H1 (cell line): ENCODE results near the gene TBC1D16. TPM values are rescaled to one million over a fixed set of nuclear protein-coding genes. Genes with fewer than 3 reads are reported as not detected.

ENCODE experiments used
- CTCF ChIA-PET: fragments of 300-600 bp; sonication (Branson Sonifier 250); formaldehyde crosslinking; loops from one replicate; lab custom pipeline; 2021; ENCODE audit not compliant: partially characterized antibody; lab: Charles Lee
- POLR2A ChIA-PET: fragments of 300-600 bp; sonication (Branson Sonifier 250); formaldehyde crosslinking; loops from one replicate; lab custom pipeline; 2021; ENCODE audit warnings: inconsistent platforms; ENCODE audit not compliant: partially characterized antibody; lab: Charles Lee
- DNase-seq, 2 experiments: peaks; one replicate each; pipeline versions ENCODE4 v3.0.0 to v3.0.0-alpha.2; 2010 to 2022; ENCODE audit warnings: low spot score in 2 of 2, low read depth in 1 of 2, mixed read lengths in 1 of 2
- FAIRE-seq: peaks from 2 replicates; lab custom pipeline; 2011; peaks lifted over from hg19 to GRCh38; lab: Jason Lieb, UNC
- H2AFZ ChIP-seq: 2 replicates; pipeline ENCODE4 v1.8.1; 2012; ENCODE audit warnings: low read length, inconsistent platforms
- H2AK5ac ChIP-seq: 2 replicates; pipeline ENCODE4 v1.6.1; 2013; ENCODE audit warnings: low read depth, low read length
- H2BK120ac ChIP-seq: replicated peaks from 2 replicates; pipeline ENCODE3; 2013; ENCODE audit warnings: low read depth, low read length, inconsistent platforms
- H2BK12ac ChIP-seq: 2 replicates; pipeline ENCODE4 v1.6.1; 2013; ENCODE audit warnings: low read depth, low read length
- H2BK15ac ChIP-seq: 2 replicates; pipeline ENCODE4 v1.6.1; 2013; ENCODE audit warnings: low read length
- H2BK20ac ChIP-seq: 2 replicates; pipeline ENCODE4 v1.6.1; 2013; ENCODE audit warnings: low read length
- H2BK5ac ChIP-seq: 2 replicates; pipeline ENCODE4 v1.6.1; 2013; ENCODE audit warnings: low read depth, low read length
- H3K14ac ChIP-seq: 2 replicates; pipeline ENCODE4 v1.6.1; 2013; ENCODE audit warnings: inconsistent platforms; ENCODE audit not compliant: insufficient read length
- H3K18ac ChIP-seq: 2 replicates; pipeline ENCODE4 v1.6.1; 2013; ENCODE audit warnings: low read length; ENCODE audit errors: extremely low read depth
- H3K23ac ChIP-seq: 2 replicates; pipeline ENCODE4 v1.6.1; 2013; ENCODE audit warnings: inconsistent platforms; ENCODE audit not compliant: insufficient read length
- H3K23me2 ChIP-seq: 2 replicates; pipeline ENCODE4 v1.6.1; 2013; ENCODE audit warnings: low read depth, low read length
- H3K27ac ChIP-seq: 2 replicates; pipeline ENCODE4 v1.6.1; 2011; ENCODE audit warnings: low read depth, low read length, inconsistent platforms
- H3K27me3 ChIP-seq, 4 experiments: replicated peaks in 1 of 4; 1 replicate in 1 of 4; 2 replicates in 3 of 4; pipeline versions ENCODE4 v1.6.1 to v1.8.1; 2011 to 2013; ENCODE audit warnings: low read length in 3 of 4, mild to moderate bottlenecking in 3 of 4, inconsistent platforms in 2 of 4, mixed read lengths in 2 of 4, moderate library complexity in 1 of 4; ENCODE audit not compliant: control insufficient read depth in 3 of 4, insufficient read depth in 3 of 4; ENCODE audit errors: extremely low read depth in 1 of 4
- H3K36me3 ChIP-seq, 4 experiments: 2 replicates each; pipeline versions ENCODE4 v1.6.1 to v1.8.1; 2011 to 2013; ENCODE audit warnings: mild to moderate bottlenecking in 4 of 4, low read length in 3 of 4, moderate library complexity in 2 of 4, control low read depth in 1 of 4, inconsistent platforms in 1 of 4; ENCODE audit not compliant: insufficient read depth in 4 of 4, control insufficient read depth in 2 of 4
- H3K4ac ChIP-seq: replicated peaks from 2 replicates; pipeline ENCODE3; 2013; ENCODE audit warnings: low read length, low read depth, mixed read lengths, inconsistent platforms; ENCODE audit not compliant: insufficient read length
- H3K4me1 ChIP-seq, 4 experiments: replicated peaks in 1 of 4; 1 replicate in 1 of 4; 2 replicates in 3 of 4; pipeline versions ENCODE4 v1.6.1 to v1.8.1; 2011 to 2013; ENCODE audit warnings: low read length in 3 of 4, inconsistent platforms in 2 of 4, mixed read lengths in 1 of 4; ENCODE audit not compliant: insufficient read depth in 4 of 4, control insufficient read depth in 3 of 4
- H3K4me2 ChIP-seq, 2 experiments: 2 replicates each; pipeline versions ENCODE4 v1.6.1 to v1.8.1; 2011 to 2013; ENCODE audit warnings: low read depth in 2 of 2, low read length in 2 of 2, control low read depth in 1 of 2, inconsistent platforms in 1 of 2, mild to moderate bottlenecking in 1 of 2; ENCODE audit not compliant: insufficient read depth in 1 of 2
- H3K4me3 ChIP-seq, 4 experiments: fragments of 200-600, 300-600 bp in 1 of 4; sonication (generic), shearing (Covaris generic), sonication (Bioruptor Twin) in 1 of 4; 2 replicates each; pipeline versions ENCODE4 v1.5.1 to v1.8.1; 2011 to 2016; ENCODE audit warnings: low read length in 4 of 4, low read depth in 3 of 4, control low read depth in 2 of 4, inconsistent platforms in 2 of 4, mild to moderate bottlenecking in 2 of 4, mixed read lengths in 1 of 4, moderate library complexity in 1 of 4; ENCODE audit not compliant: insufficient read depth in 2 of 4; ENCODE audit errors: extremely low read depth in 1 of 4
- H3K56ac ChIP-seq: replicated peaks from 2 replicates; pipeline ENCODE3; 2013; ENCODE audit warnings: low read depth, mild to moderate bottlenecking, mixed read lengths, low read length, inconsistent platforms; ENCODE audit not compliant: insufficient read length
- H3K79me1 ChIP-seq: 2 replicates; pipeline ENCODE4 v1.6.1; 2013; ENCODE audit warnings: low read depth, low read length, control low read depth
- H3K79me2 ChIP-seq, 2 experiments: 2 replicates each; pipeline versions ENCODE4 v1.6.1 to v1.8.1; 2012 to 2013; ENCODE audit warnings: low read length in 2 of 2, mild to moderate bottlenecking in 2 of 2, inconsistent platforms in 1 of 2; ENCODE audit not compliant: insufficient read depth in 2 of 2, control insufficient read depth in 1 of 2
- H3K9ac ChIP-seq, 4 experiments: replicated peaks in 1 of 4; 1 replicate in 1 of 4; 2 replicates in 3 of 4; pipeline versions ENCODE4 v1.6.1 to v1.8.1; 2011 to 2013; ENCODE audit warnings: low read depth in 3 of 4, low read length in 3 of 4, control low read depth in 2 of 4, mild to moderate bottlenecking in 2 of 4, moderate library complexity in 2 of 4, inconsistent platforms in 1 of 4; ENCODE audit errors: extremely low read depth in 1 of 4
- H3K9me3 ChIP-seq, 2 experiments: 2 replicates each; pipeline versions ENCODE4 v1.6.1 to v1.8.1; 2012 to 2013; ENCODE audit warnings: mild to moderate bottlenecking in 2 of 2, moderate library complexity in 2 of 2, control low read depth in 1 of 2, inconsistent platforms in 1 of 2, low read depth in 1 of 2, low read length in 1 of 2, mixed read lengths in 1 of 2; ENCODE audit not compliant: insufficient read depth in 2 of 2
- H4K20me1 ChIP-seq, 2 experiments: replicated peaks in 1 of 2; 2 replicates each; pipeline versions ENCODE3 to v1.8.1; 2011 to 2013; ENCODE audit warnings: inconsistent platforms in 2 of 2, low read length in 2 of 2, mild to moderate bottlenecking in 1 of 2; ENCODE audit not compliant: insufficient read depth in 2 of 2, control insufficient read depth in 1 of 2
- H4K5ac ChIP-seq: 2 replicates; pipeline ENCODE4 v1.6.1; 2013; ENCODE audit warnings: low read length, low read depth, mixed read lengths, inconsistent platforms; ENCODE audit not compliant: insufficient read length
- H4K8ac ChIP-seq: 2 replicates; pipeline ENCODE4 v1.8.0; 2013; ENCODE audit warnings: mild to moderate bottlenecking, moderate library complexity, low read length, inconsistent platforms; ENCODE audit not compliant: insufficient read depth; ENCODE audit errors: extremely low read depth
- H4K91ac ChIP-seq: replicated peaks from 2 replicates; pipeline ENCODE3; 2013; ENCODE audit warnings: low read length, mixed read lengths, inconsistent platforms; ENCODE audit not compliant: insufficient read length
- ASH2L ChIP-seq: fragments of 200-600, 300-600 bp; sonication (generic); IDR thresholded peaks from one replicate; pipeline ENCODE4 v1.7.1; 2017; ENCODE audit warnings: low read length
- CHD2 ChIP-seq: IDR thresholded peaks from 2 replicates; pipeline ENCODE4 v1.6.1; 2012; ENCODE audit warnings: low read length, improper control_type of control experiment
- GABPA ChIP-seq: IDR thresholded peaks from 2 replicates; pipeline ENCODE4 v1.6.1; 2011; ENCODE audit warnings: mild to moderate bottlenecking, low read length, moderate library complexity, borderline replicate concordance; ENCODE audit not compliant: insufficient read depth
- SP4 ChIP-seq: IDR thresholded peaks from 2 replicates; pipeline ENCODE4 v1.6.1; 2012; ENCODE audit warnings: low read length, inconsistent platforms
- TBP ChIP-seq: IDR thresholded peaks from 2 replicates; pipeline ENCODE4 v1.6.1; 2011; ENCODE audit warnings: low read depth, low read length, improper control_type of control experiment
- TEAD4 ChIP-seq: IDR thresholded peaks from 2 replicates; pipeline ENCODE4 v1.6.1; 2012; ENCODE audit warnings: low read depth, low read length, inconsistent platforms, mixed read lengths
- WGBS, 2 experiments: shearing (Covaris generic) in 1 of 2; methylation state at CpG; one replicate each; pipeline versions ENCODE4 v1.1.6 to v1.1.7; 2013 to 2015; ENCODE audit warnings: low lambda C conversion rate in 2 of 2, mixed read lengths in 2 of 2, inconsistent platforms in 1 of 2, low coverage in 1 of 2, missing lambda C conversion rate in 1 of 2; ENCODE audit not compliant: insufficient replicate concordance in 2 of 2, insufficient coverage in 1 of 2, insufficient read length in 1 of 2; ENCODE audit errors: extremely low coverage in 1 of 2, missing lambda C conversion rate in 1 of 2; 5-methylcytosine and 5-hydroxymethylcytosine counted together
- polyA plus RNA-seq, 7 experiments: library from polyadenylated mRNA; depleted of rRNA in 3 of 7; stranded (reverse) in 5 of 7; unstranded in 2 of 7; fragments of >200 nt in 5 of 7; fragments of 200-250 nt in 2 of 7; gene quantifications; 1 replicate in 5 of 7; 2 replicates in 1 of 7; 4 replicates in 1 of 7; pipeline versions ENCODE4 v1.2.1 to v1.2.3, GENCODE V29; 2011 to 2013; ENCODE audit warnings: missing spikeins in 2 of 7, mixed read lengths in 2 of 7
- total RNA-seq: library from RNA; stranded (reverse); fragmentation: NEBNext Ultra II Directional; extraction: Animal tissue kit (Norgen Biotek cat#: 25700); gene quantifications from 2 replicates; pipeline ENCODE4 v1.2.1, GENCODE V29; 2021
- TF ChIP-seq, protein P1 (sequence below): IDR thresholded peaks from 2 replicates; pipeline ENCODE4 v1.6.1; 2012; ENCODE audit warnings: inconsistent platforms

Gene TBC1D16
- total and polyA plus RNA-seq, 2 of the 8 experiments (the other 6 are each of a cell fraction or from before 2014, with no cell fraction given) = 21.1 to 109 TPM

GRCh38 chr17:80018917-80019651 is 16.6 kb downstream of the TBC1D16 start:
- H2AFZ ChIP-seq = no peak overlapping the region
- peaks cover 10 to 18% of the 10 kb centered on the region in 2 experiments for H4K20me1 ChIP-seq
- no peak overlapping the region for H3K9ac ChIP-seq
- H3K36me3 ChIP-seq = no peaks in the 10 kb centered on the region; a peak in 1 of 8 replicates
- no peak overlapping the region for H2BK15ac ChIP-seq
- TF ChIP-seq GABPA (no peak), CHD2 (no peak), SP4 (no peak), ASH2L (no peak), TBP (no peak), TEAD4 (no peak)
- TF ChIP-seq, protein P1, sequence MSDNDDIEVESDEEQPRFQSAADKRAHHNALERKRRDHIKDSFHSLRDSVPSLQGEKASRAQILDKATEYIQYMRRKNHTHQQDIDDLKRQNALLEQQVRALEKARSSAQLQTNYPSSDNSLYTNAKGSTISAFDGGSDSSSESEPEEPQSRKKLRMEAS = no peak
- TF ChIP-seq, all 59 proteins: peak for 0
- FAIRE-seq = no peak
- H3K4me1 ChIP-seq = peaks cover 0 to 1% (median 0%) of the 10 kb centered on the region in 4 experiments; a peak in 5 of 7 replicates
- WGBS, 2 experiments = 96% methylated on average over 18 of the region's 21 CpGs; no CpG with 5 or more reads in 1 of the 2 experiments
- no peak for DNase-seq
- no peak overlapping the region for H3K4me3 ChIP-seq
- no peak overlapping the region for H3K18ac ChIP-seq
- no peak overlapping the region for H3K27ac ChIP-seq
- H3K56ac ChIP-seq = no peak overlapping the region
- no peak overlapping the region for H3K4ac ChIP-seq
- no peak overlapping the region for H2BK5ac ChIP-seq
- H3K4me2 ChIP-seq = no peak overlapping the region
- H4K91ac ChIP-seq = no peak overlapping the region
- ChIA-PET POLR2A (interaction anchor here (0.5 to 3.1 kb wide), 3 partner anchors 7 to 891 kb away, joined by 3 to 15 read pairs (median 4); no protein-coding TSS in a partner anchor), CTCF (interaction anchor here (1.1 to 4.0 kb wide), 2 partner anchors 13 to 558 kb away, joined by 3 to 15 read pairs; no protein-coding TSS in a partner anchor)
- H3K79me1 ChIP-seq = peaks cover 20% of the 10 kb centered on the region
- peaks cover 5 to 62% of the 10 kb centered on the region in 2 experiments for H3K79me2 ChIP-seq
- H2BK120ac ChIP-seq = no peak overlapping the region
- H3K27me3 ChIP-seq = no peaks in the 10 kb centered on the region
- H3K9me3 ChIP-seq = no peaks in the 10 kb centered on the region; a peak in 1 of 4 replicates
- H3K23ac ChIP-seq = no peak overlapping the region
- no peak overlapping the region for H2AK5ac ChIP-seq
- no peak overlapping the region for H3K14ac ChIP-seq
- no peak overlapping the region for H4K5ac ChIP-seq
- H2BK20ac ChIP-seq = no peak overlapping the region
- H4K8ac ChIP-seq = peak overlapping the region; percentile 73
- no peak overlapping the region for H2BK12ac ChIP-seq
- peaks cover 5% of the 10 kb centered on the region for H3K23me2 ChIP-seq
